HG03457 (cell line): Measurements from ENCODE around the gene PDE4D.
A peak's percentile ranks its signal among the peaks of the same experiment; 100 is the strongest.
"Not testable (repeated sequence)": the region's sequence is repeated elsewhere in the genome, so short reads cannot be mapped to it uniquely, and the experiment has no call there.

Experiments used
- ATAC-seq: cut with Tn5 transposase; IDR thresholded peaks from one replicate; pipeline ENCODE4 v1.9.1; 2021; ENCODE audit warnings: moderate number of reproducible peaks; ENCODE audit not compliant: unreplicated experiment

The PDE4D gene

DNA sequence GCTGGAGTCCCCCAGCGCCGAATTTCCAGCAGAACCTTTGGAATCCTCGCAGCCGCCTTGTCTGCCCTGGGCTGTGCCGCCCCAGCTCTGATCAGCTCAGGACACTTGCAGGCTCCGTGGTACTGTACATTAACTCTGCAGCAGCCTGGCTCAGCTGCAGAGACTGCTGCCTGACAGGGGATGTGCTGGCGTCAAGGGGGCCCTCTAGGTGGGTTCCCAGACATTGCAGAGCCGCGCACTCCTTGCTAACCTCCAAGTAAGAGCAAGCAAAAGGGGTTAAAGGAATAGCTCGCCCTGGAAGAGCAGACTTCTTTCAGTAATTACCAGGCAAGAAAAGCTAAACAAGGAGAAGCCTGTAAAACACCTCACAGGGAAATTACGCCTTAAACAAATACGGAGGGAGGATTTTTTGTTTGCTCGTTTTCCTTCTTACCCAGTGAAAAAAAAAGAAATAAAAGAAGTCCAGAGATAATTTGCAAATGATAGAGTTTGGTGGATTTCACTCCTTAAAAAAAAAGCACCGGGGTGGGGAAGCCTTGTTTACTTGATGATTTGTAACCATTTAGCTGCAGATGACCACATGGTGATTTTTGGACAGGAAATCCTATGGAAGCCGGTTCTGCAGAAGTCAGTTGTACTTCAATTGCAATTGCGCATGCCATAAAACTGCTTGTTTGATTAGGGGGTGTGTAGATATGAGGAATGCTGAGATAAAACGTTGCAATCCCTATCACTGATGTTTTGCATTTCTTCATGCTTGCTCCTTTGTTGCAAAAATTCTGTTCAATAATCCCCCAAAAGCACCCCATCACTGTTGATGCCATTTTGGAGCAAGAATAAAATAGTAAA, 305.8 kb downstream of the PDE4D start:
- ATAC-seq = no peak

DNA sequence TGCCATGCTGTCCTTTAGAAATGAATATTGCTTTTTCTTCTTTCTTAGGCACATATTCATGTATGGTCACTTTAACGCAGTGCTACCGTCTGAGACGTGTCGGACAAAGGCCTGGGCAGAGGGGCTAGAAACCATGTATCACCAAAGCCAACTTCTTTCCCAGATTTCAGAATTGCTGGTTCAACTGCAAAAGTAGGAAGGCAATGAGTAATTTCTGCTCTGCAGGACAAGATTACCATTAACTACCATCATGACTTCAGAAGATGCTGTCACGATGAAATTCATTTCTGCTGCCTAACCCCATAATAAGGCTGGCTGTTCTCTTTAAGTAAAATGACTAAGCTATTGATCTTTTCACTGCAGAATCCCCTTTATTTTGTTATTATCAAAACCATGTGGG, 306.7 kb downstream of the PDE4D start:
- no peak for ATAC-seq

DNA sequence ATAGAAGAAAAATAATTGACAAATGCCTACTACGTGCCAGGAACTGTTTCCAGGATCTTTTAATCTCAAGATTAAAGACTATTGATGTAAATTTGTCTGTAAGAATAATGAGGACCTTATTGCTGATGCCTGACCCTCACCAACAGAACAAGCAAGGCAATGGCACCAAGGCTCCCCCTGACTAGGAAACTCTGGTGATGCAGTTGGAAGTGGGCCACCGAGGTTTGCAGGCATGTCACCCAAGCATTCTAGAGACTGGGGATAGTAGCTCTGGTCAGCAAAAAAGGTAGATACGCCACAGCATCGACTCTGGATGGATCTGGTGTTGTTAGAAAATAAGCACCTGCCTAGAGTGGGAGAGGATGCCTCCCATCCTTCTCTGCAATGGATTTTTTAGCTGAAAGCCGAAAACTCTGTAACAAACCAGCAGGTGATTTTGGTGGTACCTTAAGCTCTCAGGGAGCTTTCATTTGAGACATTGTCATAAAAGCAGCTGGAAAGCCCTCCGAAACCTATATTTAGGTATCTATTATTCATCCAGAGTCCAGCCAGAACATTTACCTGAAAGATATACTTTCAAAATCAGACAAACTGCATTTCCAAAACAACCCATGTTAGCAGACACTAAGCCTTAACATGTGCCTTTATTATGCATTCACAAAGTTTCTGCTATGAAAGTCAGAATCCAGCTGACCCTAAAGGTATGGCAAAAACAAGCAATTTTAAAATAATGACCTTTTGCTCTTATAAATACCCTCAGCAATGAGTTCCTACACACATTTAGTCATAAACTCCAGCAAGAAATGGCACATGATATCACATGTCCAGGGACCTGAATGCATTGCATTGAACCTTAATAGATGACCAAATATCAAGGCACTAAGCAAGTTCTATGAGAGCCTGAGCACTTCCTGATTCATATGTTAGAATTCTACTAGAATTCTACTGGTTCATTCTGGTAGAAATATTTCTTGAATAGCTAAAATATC, 308.4 kb downstream of the PDE4D start:
- no peak for ATAC-seq

DNA sequence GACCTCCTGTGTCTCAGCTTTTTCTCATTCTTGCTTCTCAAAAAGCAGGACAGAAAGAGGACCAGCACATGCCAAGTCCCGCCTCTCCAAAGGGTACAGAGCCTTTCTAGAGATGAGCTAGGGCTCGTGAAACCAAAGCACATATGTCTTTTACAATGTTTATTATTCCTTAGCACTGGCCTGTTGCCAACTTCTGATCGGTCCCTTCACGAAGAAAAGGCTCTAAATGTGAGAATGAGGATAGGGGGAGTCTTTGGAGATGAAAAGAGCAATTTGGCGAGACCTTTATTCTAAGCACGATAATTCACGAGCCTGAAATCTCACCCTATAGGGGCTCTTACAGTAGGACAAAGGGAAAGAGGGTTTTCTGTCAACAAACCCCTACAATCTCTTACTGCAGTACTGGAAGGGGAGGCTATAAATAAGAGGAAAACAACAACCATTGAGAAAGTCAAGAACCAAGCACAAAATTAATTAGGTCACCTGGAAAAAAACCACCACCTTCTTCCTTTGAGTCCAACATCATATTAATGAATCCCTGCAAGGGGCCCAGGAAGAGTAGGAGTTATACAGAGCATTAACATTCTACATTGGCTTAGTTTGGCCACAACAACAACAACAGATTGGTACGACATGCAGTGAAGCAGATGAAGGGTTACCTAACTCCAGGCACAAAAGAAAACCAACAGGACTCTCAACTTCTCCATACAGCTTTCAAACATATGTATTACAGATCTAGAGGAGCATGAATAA, 309.5 kb downstream of the PDE4D start:
- no peak for ATAC-seq

DNA sequence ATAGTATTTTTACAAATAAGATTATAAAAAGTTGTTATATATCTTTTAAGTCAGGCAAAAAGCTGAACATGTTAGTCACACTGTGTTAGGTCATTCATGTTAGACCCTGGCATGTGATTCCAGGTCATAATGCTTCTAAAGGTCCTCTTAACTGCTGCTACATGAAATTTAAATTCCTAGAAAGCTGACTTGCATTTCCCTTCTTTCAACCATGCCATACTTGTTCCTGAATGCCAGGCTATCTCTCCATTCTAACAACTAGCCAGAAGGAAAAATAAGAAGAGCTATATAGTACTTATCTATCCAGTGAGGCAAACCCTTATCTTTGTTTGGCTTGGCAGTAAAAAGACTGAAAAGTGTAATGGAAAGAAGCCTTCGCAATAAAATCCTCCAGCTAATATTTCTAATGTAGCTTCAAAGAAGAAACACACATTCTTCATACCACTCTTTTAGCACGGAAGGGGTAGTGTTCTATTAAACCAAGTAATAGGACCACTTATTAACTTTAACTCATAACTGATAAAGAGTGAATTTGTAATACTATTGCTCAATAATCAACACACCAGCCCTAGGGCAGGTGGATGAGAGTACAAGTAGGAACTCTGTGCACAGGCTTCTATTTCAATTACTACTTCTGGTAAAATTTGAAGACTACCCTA, 310.2 kb downstream of the PDE4D start:
- ATAC-seq = no peak

DNA sequence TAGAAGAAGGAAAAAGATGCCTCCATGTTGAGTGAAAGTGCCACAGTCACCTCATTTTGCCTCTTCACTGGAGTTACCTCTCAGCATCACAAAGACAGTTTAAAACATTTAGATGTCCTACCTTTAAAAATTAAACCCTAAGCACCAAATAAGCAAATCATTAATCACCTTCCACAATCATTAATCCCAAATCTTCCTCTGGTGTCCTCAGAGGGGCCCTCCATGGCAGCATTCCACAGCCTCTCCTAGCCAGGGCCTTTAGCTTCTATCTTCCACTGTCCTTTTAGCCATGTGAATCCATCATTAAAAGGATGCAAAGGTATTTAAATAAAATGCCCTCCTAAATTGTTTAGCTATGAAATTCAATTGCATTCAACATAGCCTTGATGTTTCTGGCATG, 310.8 kb downstream of the PDE4D start:
- no peak for ATAC-seq

DNA sequence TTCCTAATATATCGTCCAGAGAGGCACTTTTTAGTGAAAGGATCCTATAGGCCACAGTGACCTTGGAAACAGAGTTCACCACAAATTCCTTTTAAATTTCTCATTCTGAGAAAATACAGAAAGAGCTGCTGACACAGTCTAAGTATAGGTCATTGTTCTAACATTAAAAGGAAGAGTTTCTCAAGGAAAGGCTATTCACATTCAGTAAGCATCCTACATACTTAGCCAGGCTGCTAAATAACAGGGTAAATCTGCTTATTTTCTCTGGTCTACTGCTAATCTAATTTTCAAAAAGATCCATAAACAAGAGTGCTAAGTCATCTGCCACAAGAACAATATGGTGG, 313.7 kb downstream of the PDE4D start:
- ATAC-seq = no peak

DNA sequence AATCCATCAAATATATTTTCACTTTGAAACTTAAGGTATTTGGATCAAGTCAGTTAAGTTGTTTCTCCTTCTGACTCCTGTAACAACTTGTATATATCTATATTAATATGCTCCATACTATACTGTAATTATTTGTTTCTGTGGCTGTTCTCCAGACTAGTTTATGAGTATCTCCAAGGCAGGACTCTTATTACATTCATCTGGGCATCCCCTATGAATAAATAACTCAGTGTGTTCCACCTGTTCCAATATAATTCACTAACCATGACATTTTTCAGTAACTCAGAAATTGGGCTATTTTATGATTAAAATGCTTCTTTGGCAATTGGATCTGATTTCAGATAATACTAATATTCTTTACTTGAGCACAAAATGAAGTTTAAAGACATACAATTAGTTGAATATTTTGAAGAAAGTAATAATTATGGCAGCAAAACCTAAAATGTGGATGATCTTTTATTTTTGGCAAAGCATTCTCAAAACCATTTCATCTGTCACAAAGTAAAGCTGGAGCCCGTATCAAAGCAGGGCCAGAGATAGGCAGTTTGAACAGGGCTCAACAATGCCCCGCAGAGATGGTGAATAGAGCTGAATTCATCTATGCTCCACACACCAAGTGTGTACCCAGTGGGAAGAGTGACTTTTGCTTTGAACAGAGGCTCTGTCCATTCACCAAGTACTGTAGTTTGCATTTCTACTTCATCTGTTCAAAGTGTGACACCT, 314.3 kb downstream of the PDE4D start:
- ATAC-seq = no peak

DNA sequence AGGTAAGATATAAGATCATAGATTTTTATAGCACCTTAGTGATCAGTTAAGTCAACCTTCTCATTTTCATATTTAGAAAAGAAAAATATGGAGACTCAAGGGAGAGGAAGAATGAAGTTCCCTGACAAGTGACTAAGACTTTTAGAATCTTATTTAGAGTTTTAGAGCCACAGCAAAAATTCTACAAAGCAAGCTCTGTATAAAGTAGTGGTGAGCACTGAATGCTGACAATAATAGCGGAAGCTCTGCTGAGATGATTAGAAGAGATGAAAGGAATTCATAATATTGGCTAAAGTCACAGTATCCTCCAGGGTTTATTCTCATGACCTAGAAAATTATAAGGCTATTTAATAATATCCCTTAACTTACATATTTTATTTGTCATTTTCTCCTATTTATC, 316.0 kb downstream of the PDE4D start:
- no peak for ATAC-seq

DNA sequence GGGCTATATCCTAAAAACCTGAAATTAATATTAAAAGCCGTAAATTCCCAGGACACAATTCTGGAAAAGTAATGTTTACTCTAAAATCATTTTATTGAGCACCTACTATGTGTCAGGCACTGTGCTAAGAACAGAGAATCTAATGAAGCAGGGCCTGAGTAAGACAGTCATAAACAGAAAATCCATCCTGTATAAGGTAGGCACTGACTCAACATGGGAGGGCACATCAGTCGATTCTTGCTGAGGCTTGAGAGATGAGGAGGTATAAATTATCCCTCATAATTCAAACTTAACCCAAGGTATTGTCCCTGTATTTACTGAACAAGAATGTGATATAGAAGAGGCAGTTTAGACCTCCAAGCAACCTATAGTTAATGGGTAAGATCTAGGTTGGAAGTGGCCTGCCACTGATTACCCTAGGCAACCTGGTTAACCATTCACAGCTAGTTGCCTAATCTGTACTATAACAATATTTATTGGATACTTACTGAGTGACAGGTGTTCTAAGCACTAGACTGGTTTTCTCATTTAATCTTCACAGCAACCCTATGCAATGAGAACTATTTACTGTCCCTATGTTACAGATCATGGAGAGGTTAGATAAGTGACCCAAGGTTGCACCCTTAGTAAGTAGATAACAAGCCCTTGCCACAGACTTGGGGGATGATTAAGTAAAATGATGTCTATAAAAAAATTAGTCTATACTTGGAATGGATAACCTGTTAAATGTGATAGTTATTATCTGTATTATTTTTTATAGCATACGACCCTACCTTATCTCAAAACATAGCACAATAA, 317.7 kb downstream of the PDE4D start:
- no peak for ATAC-seq

DNA sequence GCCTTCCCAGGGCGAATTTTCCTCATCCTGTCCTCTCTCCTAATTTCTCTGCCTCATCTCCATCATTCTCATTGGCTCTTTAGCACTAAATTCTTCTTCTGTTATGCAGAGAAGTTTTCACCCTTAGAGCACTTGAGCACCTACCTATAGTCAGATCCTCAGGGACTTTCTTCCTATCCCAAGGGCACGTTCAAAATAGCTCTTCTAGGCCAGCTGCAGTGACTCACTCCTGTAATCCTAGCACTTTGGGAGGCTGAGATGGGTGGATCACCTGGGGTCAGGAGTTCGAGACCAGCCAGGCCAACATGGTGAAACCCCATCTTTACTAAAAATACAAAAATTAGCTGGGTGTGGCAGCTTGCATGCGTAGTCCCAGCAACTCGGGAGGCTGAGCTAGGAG, 320.0 kb downstream of the PDE4D start:
- ATAC-seq = not testable (repeated sequence)

DNA sequence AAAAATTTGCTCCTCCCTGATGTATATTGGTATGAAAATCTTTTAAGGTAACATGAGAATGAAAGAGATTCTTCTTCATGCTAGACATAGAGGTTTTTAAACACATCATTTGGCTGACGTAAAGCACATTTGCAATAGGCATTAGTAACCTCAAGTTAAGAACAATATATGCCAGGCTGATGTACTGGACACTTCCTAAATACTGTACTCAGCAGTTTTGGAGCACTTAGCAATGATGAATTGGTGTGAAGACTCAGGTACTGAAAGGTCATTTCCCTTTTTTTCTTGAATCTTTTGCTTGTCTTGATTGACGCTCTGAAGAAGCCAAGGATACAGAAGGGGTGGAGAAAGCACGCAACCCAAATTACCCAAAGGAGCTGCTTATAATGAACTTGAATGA, 322.5 kb downstream of the PDE4D start:
- no peak for ATAC-seq

DNA sequence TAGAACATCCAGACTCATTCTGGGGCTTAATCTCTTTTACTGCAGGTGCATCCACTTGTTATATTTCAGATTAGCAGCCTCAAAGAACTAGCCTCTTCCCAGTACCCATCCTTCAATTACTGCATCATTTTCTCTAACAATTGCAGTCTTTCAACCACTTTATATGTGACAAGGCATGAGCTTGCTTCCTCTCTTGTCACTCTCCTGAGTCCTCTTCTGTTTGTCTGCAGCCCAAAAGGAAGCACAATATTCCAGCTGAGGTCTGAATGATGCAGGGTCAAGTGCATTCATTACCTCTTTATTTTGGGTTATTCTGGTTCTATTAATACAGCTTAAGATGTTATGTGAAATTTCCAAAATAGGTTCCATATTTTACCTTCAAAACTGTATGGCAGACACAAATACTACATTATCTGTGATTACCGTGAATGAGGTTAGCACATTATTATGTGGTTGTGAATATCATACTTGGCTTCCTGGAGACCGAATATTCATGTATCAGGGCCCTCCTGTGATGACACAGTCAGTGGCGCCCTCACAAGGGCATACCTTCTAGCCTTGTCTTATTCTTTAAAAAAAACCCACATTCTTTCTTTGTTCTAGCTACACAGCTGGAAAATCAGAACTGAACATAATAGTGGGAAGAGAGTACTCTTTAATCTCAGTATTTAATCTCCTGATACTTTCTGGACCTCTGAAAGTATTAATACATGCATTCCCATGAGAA, 323.8 kb downstream of the PDE4D start:
- ATAC-seq = no peak

DNA sequence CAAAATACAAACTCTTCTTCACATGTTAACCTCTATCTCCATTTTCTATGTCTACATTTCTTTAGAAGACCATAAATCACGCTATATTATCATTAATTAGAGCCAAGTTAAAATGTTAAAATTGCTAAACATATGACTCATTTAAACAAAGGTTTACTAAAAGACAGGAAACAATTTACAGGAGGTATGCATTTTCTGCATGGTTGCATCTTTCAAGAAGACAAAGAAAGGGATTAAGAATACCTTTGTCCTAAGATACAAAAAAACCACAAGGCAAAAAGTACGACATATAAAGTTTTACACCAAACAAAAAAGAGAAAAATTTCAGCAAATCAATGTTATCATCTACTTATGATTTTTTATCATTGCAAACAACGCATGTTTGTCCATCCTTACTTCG, 324.4 kb downstream of the PDE4D start:
- no peak for ATAC-seq

DNA sequence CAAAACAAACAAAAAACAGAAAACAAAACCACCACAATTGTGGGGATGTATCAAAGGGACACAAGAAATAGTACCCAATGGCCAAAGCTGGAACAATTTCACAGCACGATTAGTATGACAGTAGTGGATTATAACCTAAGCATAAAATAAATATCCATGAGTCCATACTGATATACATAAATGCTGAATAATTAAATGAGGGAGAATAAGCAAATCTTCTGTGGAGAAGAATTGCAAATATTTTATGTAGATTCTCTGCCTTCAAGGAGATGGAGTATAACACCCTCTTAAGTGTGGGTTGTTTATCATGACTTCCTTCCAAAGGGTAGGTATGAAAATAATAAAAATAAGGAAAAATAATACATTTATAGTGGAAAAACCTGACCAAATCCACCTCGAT, 325.4 kb downstream of the PDE4D start:
- ATAC-seq = no peak

DNA sequence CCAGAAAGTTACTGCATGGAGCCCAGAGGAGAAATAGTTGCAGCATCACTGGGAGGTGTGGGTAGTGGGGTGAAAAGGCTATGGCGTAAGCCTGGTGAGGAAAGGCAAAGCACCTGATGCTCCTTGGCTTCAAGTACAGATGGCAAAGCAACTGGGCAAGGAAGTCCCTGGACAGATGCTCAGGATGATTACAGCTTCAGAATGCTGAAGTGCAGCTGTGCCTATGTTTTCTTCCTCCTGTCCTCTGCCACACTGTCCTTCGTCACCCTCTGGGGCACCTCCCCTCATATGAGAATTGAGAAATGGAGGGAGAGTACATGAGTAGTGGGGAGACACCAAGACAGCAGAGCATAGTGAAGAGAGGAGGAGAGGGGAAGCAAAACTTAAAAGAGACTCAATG, 328.0 kb downstream of the PDE4D start:
- no peak for ATAC-seq

DNA sequence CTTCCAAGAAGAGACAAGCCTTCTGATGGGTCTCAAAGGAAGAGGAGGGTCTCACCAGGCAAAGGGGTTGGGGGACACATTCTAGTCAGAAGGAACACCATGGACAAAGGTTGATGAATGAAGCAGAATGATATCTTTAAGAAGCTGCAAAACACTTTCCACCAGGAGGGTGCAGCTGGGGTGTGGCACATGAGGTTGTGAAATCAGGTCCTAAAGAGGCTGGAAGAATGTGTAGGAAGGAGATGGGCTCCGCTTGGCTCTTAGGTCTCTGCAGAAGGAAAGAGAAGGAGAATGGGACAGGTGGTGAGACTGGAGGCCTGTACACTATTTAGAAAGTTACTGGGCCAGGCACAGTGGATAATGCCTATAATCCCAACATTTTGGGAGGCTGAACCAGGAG, 328.6 kb downstream of the PDE4D start:
- no peak for ATAC-seq

DNA sequence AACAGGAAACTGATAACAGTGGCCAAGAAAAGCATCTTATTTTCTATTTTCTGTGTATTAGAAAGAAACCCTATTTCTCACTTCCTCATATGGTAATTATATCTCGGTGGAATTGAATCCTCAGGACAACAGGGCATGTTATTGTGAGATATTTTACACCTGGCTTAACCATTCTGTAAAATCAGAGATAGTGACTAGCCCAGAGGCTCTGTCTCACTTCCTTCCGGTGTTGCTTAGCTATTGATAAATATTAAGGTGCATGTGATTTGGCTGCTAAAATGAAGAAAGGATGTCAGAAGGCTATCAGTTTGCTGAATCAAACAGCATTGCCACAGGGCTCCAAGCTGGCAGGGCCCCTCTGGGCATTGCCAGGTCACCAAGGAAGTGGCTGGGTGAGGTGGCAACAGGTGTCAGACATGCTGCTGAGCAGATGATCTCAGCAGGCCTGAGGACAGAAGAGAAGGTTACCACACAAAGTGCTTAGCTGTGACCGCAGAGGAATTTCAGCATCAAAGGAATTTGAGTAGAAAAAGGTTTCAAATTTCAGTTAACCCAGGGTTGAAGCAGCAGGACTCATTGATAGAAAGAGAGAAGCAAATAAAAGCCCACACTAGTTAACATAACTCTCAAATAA, 330.7 kb downstream of the PDE4D start:
- peak; percentile 88 for ATAC-seq
